GM18505 (cell line): Measurements from ENCODE around the gene NME1.
A peak's percentile ranks its signal among the peaks of the same experiment; 100 is the strongest.
"Not testable (repeated sequence)": the region's sequence is repeated elsewhere in the genome, so short reads cannot be mapped to it uniquely, and the experiment has no call there.

ENCODE experiments used
- ATAC-seq: cut with Tn5 transposase; IDR thresholded peaks from one replicate; pipeline ENCODE4 v1.9.1; 2021; ENCODE audit not compliant: unreplicated experiment
- POLR2A ChIP-seq: IDR thresholded peaks from 4 replicates; pipeline ENCODE4 v1.6.1; 2011; ENCODE audit warnings: borderline replicate concordance; ENCODE audit not compliant: insufficient read depth, insufficient read length; ENCODE audit errors: extremely low read depth

NME1 gene

GRCh38 chr17:51161541-51161940, 8.2 kb downstream of the NME1 start:
- TF ChIP-seq POLR2A = no peak
- ATAC-seq = no peak

GRCh38 chr17:51164911-51165679, 11.7 kb downstream of the NME1 start:
- no peak for TF ChIP-seq POLR2A
- ATAC-seq = no peak

- ATAC-seq = no peak
- TF ChIP-seq POLR2A = no peak
These were observed 12.4 kb downstream of the NME1 start for GRCh38 chr17:51165680-51166197.

- peak; percentile 80 for TF ChIP-seq POLR2A
- peak; percentile 91 for ATAC-seq
These were observed 13.0 kb downstream of the NME1 start, which contains the start of gene NME2 for GRCh38 chr17:51166198-51166986. Gene NME2, plus strand, starts transcription at chr17:51166411. Its CDS starts 420 bp downstream, at chr17:51166831.

- ATAC-seq = peak; percentile 43
- TF ChIP-seq POLR2A = no peak
These were observed 13.9 kb downstream of the NME1 start for GRCh38 chr17:51166987-51167931.

- no peak for TF ChIP-seq POLR2A
- no peak for ATAC-seq
These were observed 16.0 kb downstream of the NME1 start for GRCh38 chr17:51169340-51169739.

- no peak for TF ChIP-seq POLR2A
- ATAC-seq = no peak
These were observed 17.4 kb downstream of the NME1 start for GRCh38 chr17:51170736-51171135.

GRCh38 chr17:51172030-51172429, 18.7 kb downstream of the NME1 start:
- not testable (repeated sequence) for ATAC-seq

- TF ChIP-seq POLR2A = no peak
- ATAC-seq = no peak
These were observed 27.1 kb downstream of the NME1 start for GRCh38 chr17:51180486-51180885.

- no peak for TF ChIP-seq POLR2A
- no peak for ATAC-seq
These were observed 30.8 kb downstream of the NME1 start for GRCh38 chr17:51184124-51184523.

- TF ChIP-seq POLR2A = no peak
These were observed 32.5 kb downstream of the NME1 start for GRCh38 chr17:51185763-51186332.

GRCh38 chr17:51188271-51188833, 35.0 kb downstream of the NME1 start:
- no peak for TF ChIP-seq POLR2A
- ATAC-seq = no peak

More at GRCh38 chr17:51185763-51186332, 32.5 kb downstream of the NME1 start:
- no peak for ATAC-seq
